ENCODE measurements around the gene FAM120AOS. TPM values are rescaled to one million over a fixed set of nuclear protein-coding genes. Genes with fewer than 3 reads are reported as not detected.

The FAM120AOS gene
- total RNA-seq: 10 to 100 TPM; 31.5 to 44.0 TPM
- long read RNA-seq, donor 1, full-length matches to known transcripts: 37 of 46 reads
- long read RNA-seq, donor 1, partial matches to known transcripts: 2 of 46 reads
- long read RNA-seq, donor 1, other reads (novel, unspliced or antisense): 7 of 46 reads
- long read RNA-seq, donor 2, full-length matches to known transcripts: 66 of 87 reads
- long read RNA-seq, donor 2, partial matches to known transcripts: 3 of 87 reads
- long read RNA-seq, donor 2, other reads (novel, unspliced or antisense): 18 of 87 reads

- intact Hi-C loops (cut with DNase I): loop anchor here in 1 of 2 donors (5.0 to 10.0 kb wide), 2 partner anchors 114 to 358 kb away; partner anchors contain the start of gene CARD19
- DNase-seq (ENCODE audit: low spot score): peak; percentile 97
These were observed at the start of gene FAM120AOS for GRCh38 chr9:93453047-93453914. Gene FAM120AOS, minus strand, starts transcription at chr9:93453581. Its CDS starts 872 bp downstream, at chr9:93452709.

GRCh38 chr9:93501406-93501805 is 48.0 kb upstream of the FAM120AOS start:
- intact Hi-C loops (cut with DNase I): no loop called here
- no peak for DNase-seq (ENCODE audit: low spot score)

GRCh38 chr9:93500571-93501298 is 47.4 kb upstream of the FAM120AOS start:
- intact Hi-C loops (cut with DNase I): no loop called here
- DNase-seq (ENCODE audit: low spot score): no peak

- intact Hi-C loops (cut with DNase I): no loop called here
- no peak for DNase-seq (ENCODE audit: low spot score)
These were observed 42.9 kb upstream of the FAM120AOS start for GRCh38 chr9:93496285-93496684.

GRCh38 chr9:93493949-93494348 is 40.6 kb upstream of the FAM120AOS start:
- intact Hi-C loops (cut with DNase I): no loop called here
- DNase-seq (ENCODE audit: low spot score): no peak

GRCh38 chr9:93492327-93492726 is 38.9 kb upstream of the FAM120AOS start:
- DNase-seq (ENCODE audit: low spot score): no peak
- intact Hi-C loops (cut with DNase I): no loop called here

GRCh38 chr9:93491593-93492232 is 38.3 kb upstream of the FAM120AOS start:
- DNase-seq (ENCODE audit: low spot score): no peak
- intact Hi-C loops (cut with DNase I): no loop called here

GRCh38 chr9:93488244-93488643 is 34.9 kb upstream of the FAM120AOS start:
- DNase-seq (ENCODE audit: low spot score): no peak
- intact Hi-C loops (cut with DNase I): no loop called here

GRCh38 chr9:93486268-93486667 is 32.9 kb upstream of the FAM120AOS start:
- DNase-seq (ENCODE audit: low spot score): no peak
- intact Hi-C loops (cut with DNase I): no loop called here

GRCh38 chr9:93483497-93483896 is 30.1 kb upstream of the FAM120AOS start:
- no peak for DNase-seq (ENCODE audit: low spot score)
- intact Hi-C loops (cut with DNase I): no loop called here

- intact Hi-C loops (cut with DNase I): no loop called here
- DNase-seq (ENCODE audit: low spot score): no peak
These were observed 27.4 kb upstream of the FAM120AOS start for GRCh38 chr9:93480728-93481324.

- intact Hi-C loops (cut with DNase I): no loop called here
- no peak for DNase-seq (ENCODE audit: low spot score)
These were observed 26.9 kb upstream of the FAM120AOS start for GRCh38 chr9:93480262-93480661.

- DNase-seq (ENCODE audit: low spot score): no peak
- intact Hi-C loops (cut with DNase I): no loop called here
These were observed 26.3 kb upstream of the FAM120AOS start for GRCh38 chr9:93479726-93480125.

GRCh38 chr9:93477397-93477796 is 24.0 kb upstream of the FAM120AOS start:
- intact Hi-C loops (cut with DNase I): no loop called here
- no peak for DNase-seq (ENCODE audit: low spot score)

- DNase-seq (ENCODE audit: low spot score): no peak
- intact Hi-C loops (cut with DNase I): no loop called here
These were observed 23.5 kb upstream of the FAM120AOS start for GRCh38 chr9:93476924-93477323.

- no peak for DNase-seq (ENCODE audit: low spot score)
- intact Hi-C loops (cut with DNase I): no loop called here
These were observed 22.5 kb upstream of the FAM120AOS start for GRCh38 chr9:93475856-93476255.

- no peak for DNase-seq (ENCODE audit: low spot score)
- intact Hi-C loops (cut with DNase I): no loop called here
These were observed 21.7 kb upstream of the FAM120AOS start for GRCh38 chr9:93475108-93475507.

GRCh38 chr9:93473411-93473810 is 20.0 kb upstream of the FAM120AOS start:
- intact Hi-C loops (cut with DNase I): no loop called here
- DNase-seq (ENCODE audit: low spot score): no peak

GRCh38 chr9:93471124-93471523 is 17.7 kb upstream of the FAM120AOS start:
- DNase-seq (ENCODE audit: low spot score): no peak
- intact Hi-C loops (cut with DNase I): no loop called here

Data from posterior vena cava (tissue), 2 donors.